A549 treated with CORT108297 at 1 μM for 4 hours (cell line): Measurements from ENCODE around the gene STK17A. TPM values are rescaled to one million over a fixed set of nuclear protein-coding genes. Genes with fewer than 3 reads are reported as not detected.

ENCODE experiments used
- total RNA-seq: library from RNA; stranded (reverse); fragments of 200-300 nt; extraction: Qiagen RNA extraction; gene quantifications from 5 replicates; pipeline ENCODE4 v1.2.3, GENCODE V29; 2022

Gene STK17A
- 30.4 to 36.4 TPM (median 32.2 TPM) in 5 replicates for total RNA-seq

GRCh38 chr7:43582503-43583423 is at the start of gene STK17A:
Gene STK17A, plus strand, starts transcription at chr7:43583108. Its CDS starts 136 bp downstream, at chr7:43583244.

Other genes with a start within 250 kb of the STK17A start
- 87.3 to 91.7 TPM (median 88.9 TPM) in 5 replicates for gene COA1, start 146.4 kb downstream of the STK17A start, total RNA-seq
- 67.3 to 79.6 TPM (median 71.9 TPM) in 5 replicates for gene BLVRA, start 175.6 kb downstream of the STK17A start, total RNA-seq